Pons (tissue), 1 donor: ENCODE data around the gene TLN1.

ENCODE experiments used
- DNase-seq: peaks from one replicate; pipeline ENCODE4 v3.0.0-alpha.2; 2016; ENCODE audit warnings: low spot score

Gene TLN1

DNA sequence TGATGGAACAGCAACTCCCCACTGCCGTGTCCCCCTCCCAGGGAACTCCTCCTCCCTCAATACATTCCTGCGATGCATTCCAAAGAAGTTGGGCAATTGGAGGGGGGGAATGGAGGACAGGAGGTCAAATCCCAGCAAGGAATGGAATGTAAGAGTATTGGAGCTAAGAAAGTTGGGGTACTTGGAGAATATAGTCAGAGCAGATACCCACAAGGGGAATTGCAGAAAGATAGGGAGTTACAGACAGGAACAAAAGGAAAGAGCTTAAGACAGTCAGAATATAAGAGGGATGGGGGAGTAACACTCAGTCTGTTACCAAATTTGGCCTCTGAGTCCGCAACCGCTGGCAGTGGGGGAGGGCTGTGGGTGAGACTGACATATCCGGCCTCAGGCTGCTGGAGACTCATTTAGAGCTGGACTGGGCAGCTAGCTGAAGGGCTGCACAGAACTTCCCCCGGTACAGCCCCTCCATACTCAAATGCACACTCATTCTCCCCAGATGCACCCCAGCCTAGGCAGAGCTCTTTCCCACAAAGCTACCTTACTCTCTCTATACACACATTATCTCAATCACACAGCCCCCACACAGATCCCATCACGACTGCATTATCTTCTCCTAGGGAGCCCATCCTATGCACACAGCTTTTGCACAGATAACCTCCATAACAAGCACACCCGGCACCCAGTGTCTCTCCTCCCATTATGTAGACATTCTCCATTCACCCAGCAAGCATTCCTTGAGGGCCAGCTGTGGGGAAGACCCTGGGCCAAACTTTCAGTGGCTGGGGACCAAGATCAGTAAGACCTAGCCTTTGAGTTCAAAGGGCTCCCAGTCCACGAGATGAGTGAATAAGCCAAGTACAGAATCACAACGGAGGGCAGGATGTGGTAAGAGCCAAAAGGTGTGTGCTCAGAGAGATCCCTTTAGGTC is 3.7 kb downstream of the TLN1 start:
- peak; percentile 49 for DNase-seq

- DNase-seq, result no peak
Measured at GRCh38 chr9:35727676-35728040, 4.3 kb downstream of the TLN1 start.

- no peak for DNase-seq
Measured at GRCh38 chr9:35726931-35727330, 5.1 kb downstream of the TLN1 start.

DNA sequence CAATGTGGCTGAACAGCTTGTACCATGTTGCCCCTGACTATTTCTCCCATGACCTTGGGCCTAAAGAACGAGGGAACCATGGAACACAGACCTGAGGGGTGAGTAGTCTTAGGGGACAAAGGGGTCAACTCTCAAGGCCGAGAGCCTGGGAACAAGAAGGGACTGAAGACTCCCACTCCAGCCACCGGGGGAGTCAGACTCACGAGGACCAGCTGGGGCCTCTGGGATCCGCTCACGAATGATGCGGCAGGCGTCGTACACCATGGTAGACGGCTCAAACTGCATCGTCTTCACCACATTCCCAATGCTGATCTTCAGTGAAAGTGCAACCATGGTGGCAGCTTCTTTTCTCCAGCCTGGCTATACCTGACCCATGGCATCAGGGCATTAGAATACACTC is 6.6 kb downstream of the TLN1 start:
- DNase-seq, result no peak

GRCh38 chr9:35723908-35724307 is 8.1 kb downstream of the TLN1 start:
- no peak for DNase-seq

DNA sequence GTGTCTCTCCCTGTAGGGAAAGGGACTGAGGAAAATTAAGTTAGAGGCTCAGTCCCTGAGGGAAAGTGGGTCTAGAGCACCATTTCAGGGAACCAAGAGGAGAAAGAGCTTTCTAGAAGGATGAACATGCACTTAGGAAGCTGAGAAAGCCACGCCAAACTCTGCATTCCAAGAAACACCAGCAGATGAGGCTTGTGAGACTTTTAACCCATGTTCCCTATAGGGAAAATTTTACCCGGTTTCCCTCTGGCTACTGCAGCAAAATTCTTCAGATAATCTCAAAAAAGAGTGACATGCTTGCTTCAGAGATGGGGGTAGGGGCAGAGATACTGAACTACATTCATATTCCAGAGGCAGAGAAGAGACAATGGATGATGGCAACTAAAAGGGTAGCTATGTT is 8.6 kb downstream of the TLN1 start:
- DNase-seq, result no peak

GRCh38 chr9:35719546-35719945 is 12.4 kb downstream of the TLN1 start:
- DNase-seq, result no peak

DNA sequence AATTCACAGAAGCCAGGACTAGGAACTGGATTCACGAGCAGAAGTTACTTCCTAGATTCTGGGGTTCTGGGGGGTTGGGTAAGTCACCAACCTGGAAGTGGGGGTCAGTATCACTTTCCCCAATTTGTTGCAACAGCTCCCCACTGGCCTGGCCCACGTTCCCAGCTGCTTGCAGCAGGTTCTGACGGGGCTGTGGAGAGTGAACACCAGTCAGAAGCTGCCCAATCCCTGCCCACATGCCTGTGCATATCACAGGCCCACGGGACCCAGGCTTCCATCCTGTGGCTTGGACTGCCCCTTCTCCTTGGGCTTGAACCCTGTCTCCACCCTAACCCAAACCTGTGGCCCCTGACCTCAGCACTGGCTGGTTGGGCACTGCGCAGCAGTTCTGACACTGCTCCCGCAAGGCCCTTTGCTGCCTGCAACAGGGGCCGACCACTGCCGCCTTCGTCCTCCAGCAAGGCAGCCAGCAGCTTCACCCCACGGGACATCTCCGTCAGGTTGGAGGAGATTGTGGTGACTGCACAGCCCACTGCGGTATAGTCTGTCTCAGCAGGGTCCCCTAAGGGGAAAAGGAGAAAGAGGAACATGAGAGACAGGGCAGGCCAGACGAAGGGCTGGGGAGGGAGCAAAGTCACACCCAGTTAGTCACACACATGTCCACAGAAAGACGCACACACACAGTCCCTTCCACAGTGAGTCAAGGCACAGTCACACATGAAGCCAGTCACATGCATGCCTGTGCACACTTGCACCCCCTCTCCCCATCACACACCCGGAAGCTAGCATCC is 13.1 kb downstream of the TLN1 start:
- no peak for DNase-seq

DNA sequence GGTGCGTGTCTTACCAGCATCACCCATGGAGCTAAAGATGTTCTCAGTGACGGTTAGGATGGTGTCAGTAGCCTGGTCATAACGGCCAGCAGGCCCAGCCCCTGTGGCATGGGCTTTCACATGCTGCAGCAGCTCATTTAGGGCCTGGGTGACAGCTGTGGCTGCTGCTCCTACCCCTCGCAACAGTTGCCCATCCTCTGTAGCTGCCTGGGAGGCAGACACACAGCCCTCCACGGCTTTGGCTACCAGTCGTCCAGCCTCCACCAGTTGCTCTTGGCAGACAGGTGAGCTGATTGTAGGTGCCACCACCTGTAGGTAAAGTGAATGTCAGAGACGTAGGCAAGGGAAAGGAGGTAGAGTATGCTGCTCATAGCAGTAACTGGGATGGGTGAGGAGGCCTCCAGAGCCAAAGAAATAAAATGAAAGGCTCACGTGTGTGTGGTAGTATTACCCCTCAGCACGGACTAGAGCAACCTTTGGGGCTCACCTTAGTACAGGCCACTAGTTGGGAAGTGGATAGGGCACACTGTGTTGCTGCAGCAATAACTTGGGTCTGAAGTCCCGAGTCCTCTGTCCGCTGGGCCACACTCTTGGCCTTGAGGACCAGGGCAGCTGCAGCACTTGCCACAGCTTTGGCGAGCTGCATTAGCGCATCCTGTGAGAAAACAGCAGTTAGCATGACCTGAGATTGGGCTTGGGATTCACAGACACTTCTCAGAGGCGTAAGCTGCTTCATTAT is 14.7 kb downstream of the TLN1 start:
- no peak for DNase-seq

GRCh38 chr9:35716230-35716629 is 15.8 kb downstream of the TLN1 start:
- no peak for DNase-seq

DNA sequence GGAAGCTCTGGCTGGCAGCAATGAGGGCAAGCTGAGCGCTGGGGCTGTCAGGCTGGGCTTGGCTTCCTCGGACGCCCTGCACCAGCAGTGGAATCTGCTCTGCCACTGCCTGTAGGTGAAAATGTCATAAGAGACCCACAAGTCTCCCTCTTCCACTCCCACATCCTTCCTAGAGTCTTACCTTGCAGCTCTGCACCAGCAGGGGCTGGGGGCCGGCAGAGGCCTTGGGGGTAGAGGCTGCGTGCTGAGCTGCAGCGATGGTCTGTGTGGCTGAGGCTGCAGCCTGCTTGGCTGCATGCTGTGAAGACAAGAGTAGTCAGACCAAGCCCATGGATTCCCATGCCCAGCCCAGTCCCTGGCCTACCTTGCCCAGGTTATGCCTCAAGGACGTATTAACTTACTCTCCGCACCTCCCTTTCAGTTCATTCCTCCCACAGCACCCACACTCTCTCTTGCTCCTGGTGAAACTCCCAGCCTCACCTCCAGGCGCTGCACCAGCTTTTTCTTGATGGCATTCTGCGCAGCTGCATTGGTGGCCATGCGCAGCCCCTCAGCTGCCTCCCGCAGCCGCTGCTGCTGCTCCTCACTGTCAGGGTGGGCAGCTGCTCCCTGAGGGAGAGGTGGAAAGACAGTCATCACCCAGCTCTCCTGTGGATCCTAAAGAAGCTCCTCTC is 17.3 kb downstream of the TLN1 start:
- DNase-seq, result no peak

- DNase-seq, result no peak
Measured at GRCh38 chr9:35714123-35714522, 17.9 kb downstream of the TLN1 start.

- DNase-seq, result no peak
Measured at GRCh38 chr9:35713578-35713977, 18.4 kb downstream of the TLN1 start.

DNA sequence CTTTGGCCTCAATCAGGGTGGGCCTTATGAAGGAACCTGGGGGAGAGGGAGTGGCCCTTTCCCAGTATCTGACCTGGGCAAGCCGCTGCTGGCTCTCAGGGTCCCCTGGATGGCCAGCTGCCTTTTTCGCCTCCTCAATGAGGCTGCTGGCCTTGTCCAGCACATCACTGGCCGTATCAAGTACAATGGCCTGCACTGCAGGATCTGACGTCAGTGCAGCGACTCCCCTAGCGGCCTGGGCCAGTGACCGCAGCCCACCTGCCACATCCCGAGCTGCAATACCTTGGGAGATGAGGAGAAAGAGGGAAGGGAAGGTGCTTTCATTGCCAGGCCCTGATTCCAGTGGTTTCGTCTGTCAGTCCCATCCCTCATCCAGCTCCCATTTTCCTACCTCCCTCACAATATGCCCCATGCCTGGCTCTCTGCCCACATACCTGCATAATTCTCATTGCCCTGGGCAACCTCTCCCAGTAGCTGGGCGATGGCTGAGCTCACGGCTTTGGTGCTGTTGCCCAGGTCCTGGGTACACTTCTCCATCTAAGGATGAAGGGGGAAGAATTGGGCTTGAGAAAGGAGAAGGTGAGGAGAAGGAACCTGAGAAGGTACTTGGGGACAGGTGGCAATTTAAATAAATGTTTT is 19.1 kb downstream of the TLN1 start:
- no peak for DNase-seq

- no peak for DNase-seq
Measured at GRCh38 chr9:35711501-35712428, 20.2 kb downstream of the TLN1 start.

DNA sequence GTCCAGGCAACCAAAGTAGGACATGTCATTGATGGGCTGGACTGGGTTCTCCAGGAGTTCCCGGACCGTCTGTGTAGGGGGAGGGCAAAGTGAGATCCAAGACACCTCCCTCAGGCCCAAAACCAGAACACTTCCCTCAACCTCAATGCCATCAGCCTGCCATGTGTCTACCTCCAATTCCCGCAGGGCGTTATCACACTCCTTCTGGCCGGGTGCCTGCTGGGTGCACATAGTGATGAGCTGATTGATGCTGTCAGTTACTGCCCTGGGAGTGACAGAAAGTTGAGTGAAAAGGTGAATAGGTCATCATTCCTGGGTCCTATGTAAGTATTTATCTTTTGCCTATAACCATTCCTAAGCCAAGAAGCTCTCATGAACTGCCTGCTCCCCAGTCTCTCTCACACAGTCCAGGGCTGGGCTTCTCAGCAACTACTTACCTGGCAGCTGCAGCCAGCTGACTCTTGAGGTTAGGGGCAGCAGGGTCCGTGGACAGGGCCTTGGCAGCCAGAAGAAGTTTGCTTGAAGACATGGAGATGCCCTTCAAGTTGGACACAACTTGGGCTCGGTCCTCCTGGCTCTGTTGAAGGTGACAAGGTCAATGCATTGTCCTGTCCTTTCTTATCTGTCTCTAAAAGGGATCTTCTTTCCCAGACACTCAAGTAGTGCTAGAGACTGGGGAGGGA is 21.0 kb downstream of the TLN1 start:
- DNase-seq, result no peak

DNA sequence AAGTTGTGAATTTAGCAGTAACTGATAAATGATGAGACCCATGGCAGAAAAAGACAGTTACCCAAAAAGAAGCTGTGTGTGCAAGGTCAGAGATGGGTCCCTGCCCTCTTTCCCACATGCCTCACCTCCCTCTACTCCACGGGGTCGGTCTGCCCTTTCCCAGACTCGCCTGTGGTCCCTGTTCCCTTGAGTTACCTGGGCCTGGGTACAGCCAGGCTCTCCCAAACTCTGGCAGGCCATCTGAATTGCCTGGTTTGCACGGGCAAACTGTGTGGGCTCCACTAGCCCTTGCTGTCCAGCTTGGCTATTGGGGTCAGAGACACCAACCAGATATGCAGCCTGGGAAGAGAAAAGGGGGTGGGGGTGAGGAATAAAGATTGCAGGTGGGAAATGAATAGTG is 23.8 kb downstream of the TLN1 start:
- no peak for DNase-seq

- DNase-seq, result no peak
Measured at GRCh38 chr9:35706951-35707350, 25.0 kb downstream of the TLN1 start.

GRCh38 chr9:35705836-35706430 is 26.1 kb downstream of the TLN1 start:
- DNase-seq, result no peak
